Dedifferentiated amniotic fluid mesenchymal stem cell (primary cell): ENCODE results near the gene ADK.
A peak's percentile ranks its signal among the peaks of the same experiment; 100 is the strongest.
"Not testable (repeated sequence)": the region's sequence is repeated elsewhere in the genome, so short reads cannot be mapped to it uniquely, and the experiment has no call there.

Source experiments
- DNase-seq: peaks from one replicate; pipeline ENCODE4 v3.0.0-alpha.2; 2016; ENCODE audit errors: extremely low spot score

ADK gene

GRCh38 chr10:74179111-74179710 lies 28.2 kb downstream of the ADK start:
- DNase-seq = no peak

- no peak for DNase-seq
These were observed 35.7 kb downstream of the ADK start for GRCh38 chr10:74186678-74187077.

- no peak for DNase-seq
These were observed 36.2 kb downstream of the ADK start for GRCh38 chr10:74187237-74187636.

GRCh38 chr10:74188617-74189016 lies 37.6 kb downstream of the ADK start:
- DNase-seq = not testable (repeated sequence)

- DNase-seq = peak; percentile 97
These were observed 39.0 kb downstream of the ADK start for GRCh38 chr10:74189999-74190421.

GRCh38 chr10:74190494-74190893 lies 39.5 kb downstream of the ADK start:
- DNase-seq = no peak

GRCh38 chr10:74194545-74194944 lies 43.5 kb downstream of the ADK start:
- DNase-seq = no peak

GRCh38 chr10:74194999-74195398 lies 44.0 kb downstream of the ADK start:
- DNase-seq = no peak

- no peak for DNase-seq
These were observed 48.3 kb downstream of the ADK start for GRCh38 chr10:74199315-74199714.

GRCh38 chr10:74202356-74202755 lies 51.3 kb downstream of the ADK start:
- DNase-seq = peak; percentile 13

GRCh38 chr10:74206746-74207145 lies 55.7 kb downstream of the ADK start:
- peak; percentile 12 for DNase-seq

- peak; percentile 8 for DNase-seq
These were observed 56.9 kb downstream of the ADK start for GRCh38 chr10:74207691-74208480.

GRCh38 chr10:74208997-74209396 lies 58.0 kb downstream of the ADK start:
- DNase-seq = no peak

GRCh38 chr10:74213019-74213418 lies 62.0 kb downstream of the ADK start:
- DNase-seq = peak; percentile 13

GRCh38 chr10:74213571-74214162 lies 62.6 kb downstream of the ADK start:
- peak; percentile 53 for DNase-seq

- DNase-seq = not testable (repeated sequence)
These were observed 66.1 kb downstream of the ADK start for GRCh38 chr10:74217110-74217509.

GRCh38 chr10:74222467-74222866 lies 71.4 kb downstream of the ADK start:
- DNase-seq = not testable (repeated sequence)

- DNase-seq = peak; percentile 24
These were observed 72.9 kb downstream of the ADK start for GRCh38 chr10:74223755-74224529.

- DNase-seq = peak; percentile 22
These were observed 76.8 kb downstream of the ADK start for GRCh38 chr10:74227697-74228424.

- DNase-seq = no peak
These were observed 80.4 kb downstream of the ADK start for GRCh38 chr10:74231375-74231774.

- no peak for DNase-seq
These were observed 82.3 kb downstream of the ADK start for GRCh38 chr10:74233281-74233680.
